ENCODE results near the gene LRRC32. TPM values are rescaled to one million over a fixed set of nuclear protein-coding genes. Genes with fewer than 3 reads are reported as not detected.

Gene LRRC32
- total and polyA plus RNA-seq, 2 experiments from 2014 or later, result 0.42 to 0.58 TPM

DNA sequence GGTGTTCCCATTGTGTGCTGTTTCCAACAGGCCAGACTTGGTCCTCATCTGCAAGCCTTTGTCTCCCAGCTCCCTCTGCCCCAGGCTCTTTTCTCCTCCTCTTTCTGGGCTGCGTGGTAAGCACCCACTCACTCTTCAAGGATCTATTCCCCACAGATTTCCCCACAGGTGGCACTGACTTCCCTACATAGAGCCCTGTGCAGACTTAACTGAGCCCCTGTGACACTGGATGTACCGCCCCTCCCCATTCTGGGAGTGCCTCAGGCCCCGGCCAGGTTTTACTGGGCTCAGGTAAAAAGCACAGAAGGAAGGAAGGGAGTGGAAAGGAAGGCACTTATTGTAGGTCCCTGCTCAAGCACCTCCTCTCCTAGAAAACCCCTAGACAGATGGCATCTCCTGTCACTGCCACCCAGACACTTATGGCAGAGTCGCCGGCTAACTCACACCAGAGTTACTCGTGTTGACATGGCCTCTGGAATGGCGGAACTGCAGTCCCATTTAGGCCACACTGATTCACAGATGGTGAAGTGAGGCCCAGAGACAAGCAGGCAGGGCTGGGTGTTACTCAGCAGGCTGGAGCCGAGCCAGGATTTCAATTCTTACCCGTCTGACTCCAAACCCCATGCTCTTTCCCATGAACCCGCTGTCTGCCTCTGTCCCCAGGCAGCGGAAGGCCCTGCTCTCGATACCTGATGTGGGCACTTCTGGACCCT is 47.2 kb downstream of the LRRC32 start (continued):
- TF ChIP-seq EZH2 (IDR thresholded peaks at IDR 0.05; ENCODE audit: low read depth, unreplicated experiment), result no peak

DNA sequence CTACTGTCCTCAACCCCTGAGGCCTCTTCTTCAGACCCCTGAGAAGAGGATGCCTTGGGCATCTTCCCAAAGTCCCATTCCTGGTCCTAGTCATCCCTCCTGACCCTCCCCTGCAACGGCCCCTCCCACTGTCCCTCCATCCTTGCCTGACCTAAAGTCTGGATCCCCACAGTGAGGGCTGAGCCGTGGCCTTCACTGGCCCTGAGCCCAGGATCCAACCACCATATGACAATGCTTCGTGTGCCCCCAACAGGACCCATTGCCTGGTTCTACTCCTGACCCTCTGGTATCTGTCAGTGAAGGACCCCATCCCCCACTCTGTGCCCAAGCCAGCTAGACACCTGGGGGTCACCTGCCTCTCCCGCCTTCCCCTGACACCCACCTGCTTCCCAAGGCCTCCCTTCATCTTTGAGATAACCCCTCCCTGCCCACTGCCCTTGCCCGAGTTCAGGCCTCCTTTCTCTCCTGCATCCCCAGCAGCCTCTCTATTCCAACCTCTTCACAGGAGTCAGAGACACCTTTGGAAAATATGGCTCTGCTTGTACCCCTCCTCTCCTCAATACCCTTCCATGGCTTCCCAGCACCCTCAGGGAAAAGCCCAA is 48.0 kb downstream of the LRRC32 start:
- no peak for ATAC-seq
- Histone ChIP-seq H3K4me1 (ENCODE audit: insufficient read depth) (no peaks in the 10 kb centered on the region), H3K79me2 (replicated peaks; ENCODE audit: insufficient read depth) (no peaks in the 10 kb centered on the region), H3K4me2 (no peak overlapping the region), H4K20me1 (replicated peaks; ENCODE audit: insufficient read depth) (no peaks in the 10 kb centered on the region), H3K27ac (ENCODE audit: low read depth) (no peak overlapping the region), H3K9me2 (ENCODE audit: insufficient read depth) (no peaks in the 10 kb centered on the region; the same call in 1 of the 2 replicates), H3K36me3 (ENCODE audit: insufficient read depth) (no peaks in the 10 kb centered on the region), H2AFZ (no peak overlapping the region), H3K27me3 (ENCODE audit: insufficient read depth) (no peaks in the 10 kb centered on the region), H3F3A (replicated peaks; ENCODE audit: low read depth) (no peaks in the 10 kb centered on the region), H3K4me3 (no peak overlapping the region)
- Mint-ChIP-seq H3K27me3 (ENCODE audit: insufficient read depth, low read depth, poor library complexity) (peaks cover 11% of the 10 kb centered on the region), H3K36me3 (ENCODE audit: low read depth) (peaks cover 7% of the 10 kb centered on the region; the same call in 1 of the 3 replicates), H3K27ac (no peak overlapping the region), H3K4me1 (peaks cover 8% of the 10 kb centered on the region; the same call in 2 of the 3 replicates), H3K9me3 (peaks cover 17% of the 10 kb centered on the region; the same call in 2 of the 3 replicates), H3K4me3 (no peak overlapping the region)
- DNase-seq (ENCODE audit: low spot score), result no peak
- no peak for TF ChIP-seq JUNB (IDR thresholded peaks at IDR 0.05; ENCODE audit: unreplicated experiment)
- TF ChIP-seq EZH2phosphoT487 (IDR thresholded peaks at IDR 0.05; ENCODE audit: unreplicated experiment), result no peak
- TF ChIP-seq NANOG (IDR thresholded peaks at IDR 0.05; ENCODE audit: borderline replicate concordance), result no peak
- no peak for TF ChIP-seq EZH2 (IDR thresholded peaks at IDR 0.05; ENCODE audit: low read depth, unreplicated experiment)
- TF ChIP-seq, protein P1, sequence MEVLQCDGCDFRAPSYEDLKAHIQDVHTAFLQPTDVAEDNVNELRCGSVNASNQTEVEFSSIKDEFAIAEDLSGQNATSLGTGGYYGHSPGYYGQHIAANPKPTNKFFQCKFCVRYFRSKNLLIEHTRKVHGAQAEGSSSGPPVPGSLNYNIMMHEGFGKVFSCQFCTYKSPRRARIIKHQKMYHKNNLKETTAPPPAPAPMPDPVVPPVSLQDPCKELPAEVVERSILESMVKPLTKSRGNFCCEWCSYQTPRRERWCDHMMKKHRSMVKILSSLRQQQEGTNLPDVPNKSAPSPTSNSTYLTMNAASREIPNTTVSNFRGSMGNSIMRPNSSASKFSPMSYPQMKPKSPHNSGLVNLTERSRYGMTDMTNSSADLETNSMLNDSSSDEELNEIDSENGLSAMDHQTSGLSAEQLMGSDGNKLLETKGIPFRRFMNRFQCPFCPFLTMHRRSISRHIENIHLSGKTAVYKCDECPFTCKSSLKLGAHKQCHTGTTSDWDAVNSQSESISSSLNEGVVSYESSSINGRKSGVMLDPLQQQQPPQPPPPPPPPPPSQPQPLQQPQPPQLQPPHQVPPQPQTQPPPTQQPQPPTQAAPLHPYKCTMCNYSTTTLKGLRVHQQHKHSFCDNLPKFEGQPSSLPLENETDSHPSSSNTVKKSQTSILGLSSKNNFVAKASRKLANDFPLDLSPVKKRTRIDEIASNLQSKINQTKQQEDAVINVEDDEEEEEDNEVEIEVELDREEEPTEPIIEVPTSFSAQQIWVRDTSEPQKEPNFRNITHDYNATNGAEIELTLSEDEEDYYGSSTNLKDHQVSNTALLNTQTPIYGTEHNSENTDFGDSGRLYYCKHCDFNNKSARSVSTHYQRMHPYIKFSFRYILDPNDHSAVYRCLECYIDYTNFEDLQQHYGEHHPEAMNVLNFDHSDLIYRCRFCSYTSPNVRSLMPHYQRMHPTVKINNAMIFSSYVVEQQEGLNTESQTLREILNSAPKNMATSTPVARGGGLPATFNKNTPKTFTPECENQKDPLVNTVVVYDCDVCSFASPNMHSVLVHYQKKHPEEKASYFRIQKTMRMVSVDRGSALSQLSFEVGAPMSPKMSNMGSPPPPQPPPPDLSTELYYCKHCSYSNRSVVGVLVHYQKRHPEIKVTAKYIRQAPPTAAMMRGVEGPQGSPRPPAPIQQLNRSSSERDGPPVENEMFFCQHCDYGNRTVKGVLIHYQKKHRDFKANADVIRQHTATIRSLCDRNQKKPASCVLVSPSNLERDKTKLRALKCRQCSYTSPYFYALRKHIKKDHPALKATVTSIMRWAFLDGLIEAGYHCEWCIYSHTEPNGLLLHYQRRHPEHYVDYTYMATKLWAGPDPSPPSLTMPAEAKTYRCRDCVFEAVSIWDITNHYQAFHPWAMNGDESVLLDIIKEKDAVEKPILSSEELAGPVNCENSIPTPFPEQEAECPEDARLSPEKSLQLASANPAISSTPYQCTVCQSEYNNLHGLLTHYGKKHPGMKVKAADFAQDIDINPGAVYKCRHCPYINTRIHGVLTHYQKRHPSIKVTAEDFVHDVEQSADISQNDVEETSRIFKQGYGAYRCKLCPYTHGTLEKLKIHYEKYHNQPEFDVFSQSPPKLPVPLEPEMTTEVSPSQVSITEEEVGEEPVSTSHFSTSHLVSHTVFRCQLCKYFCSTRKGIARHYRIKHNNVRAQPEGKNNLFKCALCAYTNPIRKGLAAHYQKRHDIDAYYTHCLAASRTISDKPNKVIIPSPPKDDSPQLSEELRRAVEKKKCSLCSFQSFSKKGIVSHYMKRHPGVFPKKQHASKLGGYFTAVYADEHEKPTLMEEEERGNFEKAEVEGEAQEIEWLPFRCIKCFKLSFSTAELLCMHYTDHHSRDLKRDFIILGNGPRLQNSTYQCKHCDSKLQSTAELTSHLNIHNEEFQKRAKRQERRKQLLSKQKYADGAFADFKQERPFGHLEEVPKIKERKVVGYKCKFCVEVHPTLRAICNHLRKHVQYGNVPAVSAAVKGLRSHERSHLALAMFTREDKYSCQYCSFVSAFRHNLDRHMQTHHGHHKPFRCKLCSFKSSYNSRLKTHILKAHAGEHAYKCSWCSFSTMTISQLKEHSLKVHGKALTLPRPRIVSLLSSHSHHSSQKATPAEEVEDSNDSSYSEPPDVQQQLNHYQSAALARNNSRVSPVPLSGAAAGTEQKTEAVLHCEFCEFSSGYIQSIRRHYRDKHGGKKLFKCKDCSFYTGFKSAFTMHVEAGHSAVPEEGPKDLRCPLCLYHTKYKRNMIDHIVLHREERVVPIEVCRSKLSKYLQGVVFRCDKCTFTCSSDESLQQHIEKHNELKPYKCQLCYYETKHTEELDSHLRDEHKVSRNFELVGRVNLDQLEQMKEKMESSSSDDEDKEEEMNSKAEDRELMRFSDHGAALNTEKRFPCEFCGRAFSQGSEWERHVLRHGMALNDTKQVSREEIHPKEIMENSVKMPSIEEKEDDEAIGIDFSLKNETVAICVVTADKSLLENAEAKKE (CRISPR knock-in tag; IDR thresholded peaks at IDR 0.05), result no peak
- no peak for TF ChIP-seq POLR2AphosphoS5 (IDR thresholded peaks at IDR 0.05; ENCODE audit: low read depth)
- TF ChIP-seq STAT1 (IDR thresholded peaks at IDR 0.05; ENCODE audit: unreplicated experiment), result no peak
- TF ChIP-seq ZNF331 (CRISPR knock-in tag; IDR thresholded peaks at IDR 0.05; ENCODE audit: low read depth), result no peak
- TF ChIP-seq, protein P2, sequence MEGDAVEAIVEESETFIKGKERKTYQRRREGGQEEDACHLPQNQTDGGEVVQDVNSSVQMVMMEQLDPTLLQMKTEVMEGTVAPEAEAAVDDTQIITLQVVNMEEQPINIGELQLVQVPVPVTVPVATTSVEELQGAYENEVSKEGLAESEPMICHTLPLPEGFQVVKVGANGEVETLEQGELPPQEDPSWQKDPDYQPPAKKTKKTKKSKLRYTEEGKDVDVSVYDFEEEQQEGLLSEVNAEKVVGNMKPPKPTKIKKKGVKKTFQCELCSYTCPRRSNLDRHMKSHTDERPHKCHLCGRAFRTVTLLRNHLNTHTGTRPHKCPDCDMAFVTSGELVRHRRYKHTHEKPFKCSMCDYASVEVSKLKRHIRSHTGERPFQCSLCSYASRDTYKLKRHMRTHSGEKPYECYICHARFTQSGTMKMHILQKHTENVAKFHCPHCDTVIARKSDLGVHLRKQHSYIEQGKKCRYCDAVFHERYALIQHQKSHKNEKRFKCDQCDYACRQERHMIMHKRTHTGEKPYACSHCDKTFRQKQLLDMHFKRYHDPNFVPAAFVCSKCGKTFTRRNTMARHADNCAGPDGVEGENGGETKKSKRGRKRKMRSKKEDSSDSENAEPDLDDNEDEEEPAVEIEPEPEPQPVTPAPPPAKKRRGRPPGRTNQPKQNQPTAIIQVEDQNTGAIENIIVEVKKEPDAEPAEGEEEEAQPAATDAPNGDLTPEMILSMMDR (conservative IDR thresholded peaks at IDR 0.05; ENCODE audit: low read depth in 2 of 2), result no peak
- TF ChIP-seq ZNF114 (CRISPR knock-in tag; IDR thresholded peaks at IDR 0.05), result no peak
- no peak for TF ChIP-seq CREB1 (CRISPR knock-in tag; IDR thresholded peaks at IDR 0.05; ENCODE audit: low read depth)
- TF ChIP-seq, protein P3, sequence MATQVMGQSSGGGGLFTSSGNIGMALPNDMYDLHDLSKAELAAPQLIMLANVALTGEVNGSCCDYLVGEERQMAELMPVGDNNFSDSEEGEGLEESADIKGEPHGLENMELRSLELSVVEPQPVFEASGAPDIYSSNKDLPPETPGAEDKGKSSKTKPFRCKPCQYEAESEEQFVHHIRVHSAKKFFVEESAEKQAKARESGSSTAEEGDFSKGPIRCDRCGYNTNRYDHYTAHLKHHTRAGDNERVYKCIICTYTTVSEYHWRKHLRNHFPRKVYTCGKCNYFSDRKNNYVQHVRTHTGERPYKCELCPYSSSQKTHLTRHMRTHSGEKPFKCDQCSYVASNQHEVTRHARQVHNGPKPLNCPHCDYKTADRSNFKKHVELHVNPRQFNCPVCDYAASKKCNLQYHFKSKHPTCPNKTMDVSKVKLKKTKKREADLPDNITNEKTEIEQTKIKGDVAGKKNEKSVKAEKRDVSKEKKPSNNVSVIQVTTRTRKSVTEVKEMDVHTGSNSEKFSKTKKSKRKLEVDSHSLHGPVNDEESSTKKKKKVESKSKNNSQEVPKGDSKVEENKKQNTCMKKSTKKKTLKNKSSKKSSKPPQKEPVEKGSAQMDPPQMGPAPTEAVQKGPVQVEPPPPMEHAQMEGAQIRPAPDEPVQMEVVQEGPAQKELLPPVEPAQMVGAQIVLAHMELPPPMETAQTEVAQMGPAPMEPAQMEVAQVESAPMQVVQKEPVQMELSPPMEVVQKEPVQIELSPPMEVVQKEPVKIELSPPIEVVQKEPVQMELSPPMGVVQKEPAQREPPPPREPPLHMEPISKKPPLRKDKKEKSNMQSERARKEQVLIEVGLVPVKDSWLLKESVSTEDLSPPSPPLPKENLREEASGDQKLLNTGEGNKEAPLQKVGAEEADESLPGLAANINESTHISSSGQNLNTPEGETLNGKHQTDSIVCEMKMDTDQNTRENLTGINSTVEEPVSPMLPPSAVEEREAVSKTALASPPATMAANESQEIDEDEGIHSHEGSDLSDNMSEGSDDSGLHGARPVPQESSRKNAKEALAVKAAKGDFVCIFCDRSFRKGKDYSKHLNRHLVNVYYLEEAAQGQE (IDR thresholded peaks at IDR 0.05; ENCODE audit: unreplicated experiment), result no peak
